NB4 (cell line): ENCODE results near the gene RAP2A.

Experiments
- CTCF ChIP-seq: IDR thresholded peaks from one replicate; pipeline ENCODE4 v1.5.1; 2012; ENCODE audit warnings: low read depth, low read length
- MAX ChIP-seq: IDR thresholded peaks from 2 replicates; pipeline ENCODE4 v1.6.1; 2011; ENCODE audit warnings: low read depth, low read length

GRCh38 chr13:97492257-97492656 lies 58.3 kb downstream of the RAP2A start:
- TF ChIP-seq MAX (no peak), CTCF (no peak)
